Neural cell (in vitro differentiated cells): Measurements from ENCODE around the gene NIT1.
"Not testable (repeated sequence)": the region's sequence is repeated elsewhere in the genome, so short reads cannot be mapped to it uniquely, and the experiment has no call there.

Experiments used
- CTCF ChIP-seq: fragments of 450-650 bp; IDR thresholded peaks from 2 replicates; pipeline ENCODE4 v1.5.1; 2014; ENCODE audit warnings: antibody characterized with exemption, mild to moderate bottlenecking, moderate library complexity; ENCODE audit not compliant: poor library complexity, severe bottlenecking
- EP300 ChIP-seq: fragments of 450-650 bp; conservative IDR thresholded peaks from 2 replicates; pipeline ENCODE4 v1.6.1; 2014; ENCODE audit warnings: antibody characterized with exemption, mild to moderate bottlenecking, moderate library complexity; ENCODE audit not compliant: poor library complexity, severe bottlenecking
- MXI1 ChIP-seq: fragments of 450-650 bp; conservative IDR thresholded peaks from 2 replicates; pipeline ENCODE4 v1.6.1; 2014; ENCODE audit warnings: antibody characterized with exemption, mild to moderate bottlenecking; ENCODE audit not compliant: poor library complexity, severe bottlenecking
- POLR2AphosphoS5 ChIP-seq: IDR thresholded peaks from 2 replicates; pipeline ENCODE4 v1.6.1; 2012
- REST ChIP-seq: IDR thresholded peaks from 2 replicates; pipeline ENCODE4 v1.6.1; 2012; ENCODE audit warnings: borderline replicate concordance

- TF ChIP-seq CTCF, MXI1, EP300, POLR2AphosphoS5, REST: not testable (repeated sequence)
These were observed 1.9 kb upstream of the NIT1 start for GRCh38 chr1:161115961-161116360.
